Measurements from ENCODE around the gene GPBP1. TPM values are rescaled to one million over a fixed set of nuclear protein-coding genes. Genes with fewer than 3 reads are reported as not detected.
"Not testable (repeated sequence)": the region's sequence is repeated elsewhere in the genome, so short reads cannot be mapped to it uniquely, and the experiment has no call there.

GPBP1 gene
- total and polyA plus RNA-seq, 2 donors from 2014 or later, result 52.7 to 80.9 TPM

- no peaks in the 10 kb centered on the region for H3K27me3 ChIP-seq (ENCODE audit: control insufficient read depth, insufficient read depth, low read length)
- DNase-seq (no peak), FAIRE-seq (no peak)
- H3K9ac ChIP-seq (ENCODE audit: low read length in 3 of 3), result no peak overlapping the region
- no peak overlapping the region for H3K27ac ChIP-seq (ENCODE audit: low read depth in 2 of 2, low read length in 2 of 2)
- peaks cover 0 to 29% (median 14%) of the 10 kb centered on the region in 3 donors for H3K4me1 ChIP-seq (ENCODE audit: control insufficient read depth in 2 of 3, insufficient read depth in 2 of 3, low read depth in 1 of 3, low read length in 3 of 3)
- peaks cover 2 to 6% (median 2%) of the 10 kb centered on the region in 3 donors for H3K36me3 ChIP-seq (ENCODE audit: control insufficient read depth in 2 of 3, insufficient read depth in 3 of 3, low read length in 3 of 3)
- intact Hi-C loops (cut with DNase I), result no loop called here
- no peaks in the 10 kb centered on the region for H3K9me3 ChIP-seq (ENCODE audit: control insufficient read depth in 2 of 3, insufficient read depth in 1 of 3, low read length in 3 of 3)
- H3K4me3 ChIP-seq (ENCODE audit: low read length in 3 of 3), result peak overlapping the region in 1 of 3 donors; percentile 25
- no peak for TF ChIP-seq CTCF (IDR thresholded peaks at IDR 0.05; ENCODE audit: borderline replicate concordance, extremely low read depth, insufficient read depth)
Measured at GRCh38 chr5:57185313-57185712, 11.5 kb downstream of the GPBP1 start.

- intact Hi-C loops (cut with DNase I), result no loop called here
- peaks cover 2 to 6% (median 2%) of the 10 kb centered on the region in 3 donors for H3K36me3 ChIP-seq (ENCODE audit: control insufficient read depth in 2 of 3, insufficient read depth in 3 of 3, low read length in 3 of 3)
- H3K4me1 ChIP-seq (ENCODE audit: control insufficient read depth in 2 of 3, insufficient read depth in 2 of 3, low read depth in 1 of 3, low read length in 3 of 3), result peaks cover 0 to 29% (median 12%) of the 10 kb centered on the region in 3 donors
- DNase-seq, result no peak
- no peaks in the 10 kb centered on the region for H3K27me3 ChIP-seq (ENCODE audit: control insufficient read depth, insufficient read depth, low read length)
- H3K27ac ChIP-seq (ENCODE audit: low read depth in 2 of 2, low read length in 2 of 2), result no peak overlapping the region
- no peak for FAIRE-seq
- H3K9me3 ChIP-seq (ENCODE audit: control insufficient read depth in 2 of 3, insufficient read depth in 1 of 3, low read length in 3 of 3), result no peaks in the 10 kb centered on the region
- peak overlapping the region in 1 of 3 donors; percentile 35 for H3K4me3 ChIP-seq (ENCODE audit: low read length in 3 of 3)
- no peak for TF ChIP-seq CTCF (IDR thresholded peaks at IDR 0.05; ENCODE audit: borderline replicate concordance, extremely low read depth, insufficient read depth)
- H3K9ac ChIP-seq (ENCODE audit: low read length in 3 of 3), result no peak overlapping the region
Measured at GRCh38 chr5:57186194-57186593, 12.3 kb downstream of the GPBP1 start.

- DNase-seq; FAIRE-seq; H3K9ac ChIP-seq (ENCODE audit: low read length in 3 of 3); H3K27ac ChIP-seq (ENCODE audit: low read depth in 2 of 2, low read length in 2 of 2); H3K4me3 ChIP-seq (ENCODE audit: low read length in 3 of 3); H3K36me3 ChIP-seq (ENCODE audit: control insufficient read depth in 2 of 3, insufficient read depth in 3 of 3, low read length in 3 of 3); H3K27me3 ChIP-seq (ENCODE audit: control insufficient read depth, insufficient read depth, low read length); H3K9me3 ChIP-seq (ENCODE audit: control insufficient read depth in 2 of 3, insufficient read depth in 1 of 3, low read length in 3 of 3); intact Hi-C loops (cut with DNase I): not testable (repeated sequence)
- peaks cover 0 to 29% (median 12%) of the 10 kb centered on the region in 3 donors for H3K4me1 ChIP-seq (ENCODE audit: control insufficient read depth in 2 of 3, insufficient read depth in 2 of 3, low read depth in 1 of 3, low read length in 3 of 3)
Measured at GRCh38 chr5:57187977-57188376, 14.1 kb downstream of the GPBP1 start.

- intact Hi-C loops (cut with DNase I), result no loop called here
- no peak for TF ChIP-seq CTCF (IDR thresholded peaks at IDR 0.05; ENCODE audit: borderline replicate concordance, extremely low read depth, insufficient read depth)
- Histone ChIP-seq H3K27ac (ENCODE audit: low read depth in 2 of 2, low read length in 2 of 2) (no peak overlapping the region), H3K9me3 (ENCODE audit: control insufficient read depth in 2 of 3, insufficient read depth in 1 of 3, low read length in 3 of 3) (no peaks in the 10 kb centered on the region), H3K4me3 (ENCODE audit: low read length in 3 of 3) (no peak overlapping the region), H3K4me1 (ENCODE audit: control insufficient read depth in 2 of 3, insufficient read depth in 2 of 3, low read depth in 1 of 3, low read length in 3 of 3) (peaks cover 0 to 27% (median 12%) of the 10 kb centered on the region in 3 donors), H3K27me3 (ENCODE audit: control insufficient read depth, insufficient read depth, low read length) (no peaks in the 10 kb centered on the region), H3K9ac (ENCODE audit: low read length in 3 of 3) (no peak overlapping the region), H3K36me3 (ENCODE audit: control insufficient read depth in 2 of 3, insufficient read depth in 3 of 3, low read length in 3 of 3) (peaks cover 0 to 1% (median 0%) of the 10 kb centered on the region in 3 donors)
- DNase-seq, result no peak
- no peak for FAIRE-seq
Measured at GRCh38 chr5:57189515-57189914, 15.7 kb downstream of the GPBP1 start.
